GM10847 (cell line): Measurements from ENCODE around the gene DCLRE1A.
A peak's percentile ranks its signal among the peaks of the same experiment; 100 is the strongest.

ENCODE experiments used
- POLR2A ChIP-seq: IDR thresholded peaks from 2 replicates; pipeline ENCODE4 v1.6.1; 2011; ENCODE audit not compliant: insufficient read length; ENCODE audit errors: extremely low read depth

DCLRE1A gene

GRCh38 chr10:113872139-113873030 is 18.5 kb upstream of the DCLRE1A start:
- TF ChIP-seq POLR2A: no peak

GRCh38 chr10:113869789-113870188 is 15.9 kb upstream of the DCLRE1A start:
- TF ChIP-seq POLR2A: no peak

GRCh38 chr10:113867904-113868303 is 14.0 kb upstream of the DCLRE1A start:
- no peak for TF ChIP-seq POLR2A

- no peak for TF ChIP-seq POLR2A
These were observed 12.9 kb upstream of the DCLRE1A start for GRCh38 chr10:113866551-113867394.

GRCh38 chr10:113865901-113866300 is 12.0 kb upstream of the DCLRE1A start:
- TF ChIP-seq POLR2A: no peak

GRCh38 chr10:113859261-113859660 is 5.4 kb upstream of the DCLRE1A start:
- no peak for TF ChIP-seq POLR2A

GRCh38 chr10:113858541-113858940 is 4.7 kb upstream of the DCLRE1A start:
- TF ChIP-seq POLR2A: no peak

- no peak for TF ChIP-seq POLR2A
These were observed 3.3 kb upstream of the DCLRE1A start for GRCh38 chr10:113857210-113857609.

GRCh38 chr10:113856563-113856962 is 2.7 kb upstream of the DCLRE1A start:
- TF ChIP-seq POLR2A: no peak

GRCh38 chr10:113854761-113855588 is 1.1 kb upstream of the DCLRE1A start:
- peak; percentile 62 for TF ChIP-seq POLR2A

GRCh38 chr10:113853578-113854012 is 287 bp downstream of the DCLRE1A start:
- no peak for TF ChIP-seq POLR2A

GRCh38 chr10:113849946-113850345 is 3.9 kb downstream of the DCLRE1A start:
- TF ChIP-seq POLR2A: no peak

- TF ChIP-seq POLR2A: no peak
These were observed 4.6 kb downstream of the DCLRE1A start for GRCh38 chr10:113849140-113849803.

GRCh38 chr10:113846036-113846435 is 7.8 kb downstream of the DCLRE1A start:
- no peak for TF ChIP-seq POLR2A

- TF ChIP-seq POLR2A: no peak
These were observed 9.9 kb downstream of the DCLRE1A start for GRCh38 chr10:113843972-113844485.

- no peak for TF ChIP-seq POLR2A
These were observed 11.7 kb downstream of the DCLRE1A start for GRCh38 chr10:113842171-113842570.
